ENCODE data around the gene MYH6.

DNA sequence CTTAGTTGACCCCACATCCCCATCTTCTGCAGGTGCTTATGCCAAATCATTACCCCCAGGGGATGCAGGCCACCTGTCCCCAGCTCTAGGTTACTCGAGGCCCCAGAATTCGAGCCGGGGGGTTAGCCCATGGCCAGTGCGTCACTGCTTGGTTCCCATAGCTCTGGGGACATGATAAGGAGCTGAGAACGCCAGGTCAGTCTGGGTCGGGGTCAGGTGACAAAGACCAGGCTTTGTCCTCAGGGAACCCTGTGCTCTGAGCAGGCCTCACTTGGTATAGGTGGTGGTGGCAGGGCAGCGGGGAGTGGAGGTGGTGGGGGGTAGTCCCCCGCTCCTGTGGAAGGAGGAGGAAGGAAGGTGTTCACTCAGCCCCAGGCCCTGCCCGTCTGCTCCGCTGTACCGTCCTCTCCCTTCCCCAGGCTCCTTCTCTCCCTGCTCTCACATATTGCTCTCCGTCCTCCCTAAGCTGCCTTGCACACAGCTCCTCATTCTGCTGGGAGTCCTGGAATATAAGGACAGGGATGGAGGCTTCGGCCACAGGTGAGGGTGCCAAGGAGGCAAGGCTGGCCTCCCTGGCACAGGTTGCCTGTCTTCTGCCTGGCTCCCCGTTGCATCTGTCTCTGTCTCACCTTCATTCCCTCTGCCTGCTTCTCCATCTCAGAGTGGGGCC is 2.0 kb upstream of the MYH6 start:
- TF ChIP-seq, protein P1, sequence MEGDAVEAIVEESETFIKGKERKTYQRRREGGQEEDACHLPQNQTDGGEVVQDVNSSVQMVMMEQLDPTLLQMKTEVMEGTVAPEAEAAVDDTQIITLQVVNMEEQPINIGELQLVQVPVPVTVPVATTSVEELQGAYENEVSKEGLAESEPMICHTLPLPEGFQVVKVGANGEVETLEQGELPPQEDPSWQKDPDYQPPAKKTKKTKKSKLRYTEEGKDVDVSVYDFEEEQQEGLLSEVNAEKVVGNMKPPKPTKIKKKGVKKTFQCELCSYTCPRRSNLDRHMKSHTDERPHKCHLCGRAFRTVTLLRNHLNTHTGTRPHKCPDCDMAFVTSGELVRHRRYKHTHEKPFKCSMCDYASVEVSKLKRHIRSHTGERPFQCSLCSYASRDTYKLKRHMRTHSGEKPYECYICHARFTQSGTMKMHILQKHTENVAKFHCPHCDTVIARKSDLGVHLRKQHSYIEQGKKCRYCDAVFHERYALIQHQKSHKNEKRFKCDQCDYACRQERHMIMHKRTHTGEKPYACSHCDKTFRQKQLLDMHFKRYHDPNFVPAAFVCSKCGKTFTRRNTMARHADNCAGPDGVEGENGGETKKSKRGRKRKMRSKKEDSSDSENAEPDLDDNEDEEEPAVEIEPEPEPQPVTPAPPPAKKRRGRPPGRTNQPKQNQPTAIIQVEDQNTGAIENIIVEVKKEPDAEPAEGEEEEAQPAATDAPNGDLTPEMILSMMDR (IDR thresholded peaks at IDR 0.05): no peak
- no peak for TF ChIP-seq POLR2AphosphoS5 (IDR thresholded peaks at IDR 0.05; ENCODE audit: insufficient read depth in 1 of 2, low read depth in 1 of 2)
